Memory B cell (primary cell): ENCODE results near the gene BLOC1S1.
A peak's percentile ranks its signal among the peaks of the same experiment; 100 is the strongest.
"Not testable (repeated sequence)": the region's sequence is repeated elsewhere in the genome, so short reads cannot be mapped to it uniquely, and the experiment has no call there.

Experiments
- ATAC-seq: fragments of 150-1000 bp; cut with Tn5 transposase; 2 replicates; pipeline ENCODE4 v1.10.0; 2021; ENCODE audit warnings: low read depth, mild to moderate bottlenecking, moderate library complexity
- DNase-seq, 2 donors: peaks; one replicate each; pipeline ENCODE4 v3.0.0; 2022; ENCODE audit warnings: low spot score in 2 of 2
- H3K27ac Mint-ChIP-seq: one replicate; pipeline ENCODE4 v1.8.0; 2022; ENCODE audit warnings: mild to moderate bottlenecking, moderate library complexity, mixed read lengths
- H3K27me3 Mint-ChIP-seq: one replicate; pipeline ENCODE4 v1.8.0; 2022; ENCODE audit warnings: mixed read lengths
- H3K36me3 Mint-ChIP-seq: one replicate; pipeline ENCODE4 v1.8.0; 2022; ENCODE audit warnings: mild to moderate bottlenecking, mixed read lengths
- H3K4me1 Mint-ChIP-seq: one replicate; pipeline ENCODE4 v1.8.0; 2022; ENCODE audit warnings: mixed read lengths
- H3K4me3 Mint-ChIP-seq: one replicate; pipeline ENCODE4 v1.8.0; 2022; ENCODE audit warnings: mild to moderate bottlenecking, moderate library complexity, mixed read lengths
- H3K9me3 Mint-ChIP-seq: one replicate; pipeline ENCODE4 v1.8.0; 2022; ENCODE audit warnings: mixed read lengths

The BLOC1S1 gene

GRCh38 chr12:55745361-55746173 is 29.7 kb downstream of the BLOC1S1 start:
- ATAC-seq: no peak
- Mint-ChIP-seq H3K27me3 (peaks cover 2% of the 10 kb centered on the region), H3K4me1 (peaks cover 31% of the 10 kb centered on the region), H3K36me3 (peaks cover 2% of the 10 kb centered on the region), H3K27ac (peak overlapping the region; percentile 8), H3K9me3 (no peaks in the 10 kb centered on the region), H3K4me3 (peak overlapping the region; percentile 88)
- no peak for DNase-seq

- Mint-ChIP-seq H3K36me3 (peaks cover 2% of the 10 kb centered on the region), H3K4me1 (peaks cover 31% of the 10 kb centered on the region), H3K4me3 (peak overlapping the region; percentile 67), H3K27ac (peak overlapping the region; percentile 8), H3K9me3 (no peaks in the 10 kb centered on the region), H3K27me3 (peaks cover 2% of the 10 kb centered on the region)
- DNase-seq: no peak
- no peak for ATAC-seq
These were observed 30.5 kb downstream of the BLOC1S1 start for GRCh38 chr12:55746174-55746912.

GRCh38 chr12:55746913-55747231 is 31.0 kb downstream of the BLOC1S1 start:
- Mint-ChIP-seq H3K4me1 (peaks cover 31% of the 10 kb centered on the region), H3K4me3 (no peak overlapping the region), H3K27me3 (peaks cover 2% of the 10 kb centered on the region), H3K9me3 (no peaks in the 10 kb centered on the region), H3K27ac (peak overlapping the region; percentile 21), H3K36me3 (peaks cover 2% of the 10 kb centered on the region)
- ATAC-seq (no peak), DNase-seq (no peak)

- Mint-ChIP-seq H3K4me3 (no peak overlapping the region), H3K27ac (peak overlapping the region; percentile 75), H3K36me3 (peaks cover 4% of the 10 kb centered on the region), H3K9me3 (no peaks in the 10 kb centered on the region), H3K4me1 (peaks cover 22% of the 10 kb centered on the region), H3K27me3 (no peaks in the 10 kb centered on the region)
- no peak for DNase-seq
- no peak for ATAC-seq
These were observed 32.6 kb downstream of the BLOC1S1 start for GRCh38 chr12:55748230-55748993.

- peak overlapping the region; percentile 63 for H3K27ac Mint-ChIP-seq
- no peaks in the 10 kb centered on the region for H3K9me3 Mint-ChIP-seq
- no peaks in the 10 kb centered on the region for H3K27me3 Mint-ChIP-seq
- no peaks in the 10 kb centered on the region for H3K4me1 Mint-ChIP-seq
- peaks cover 19% of the 10 kb centered on the region for H3K36me3 Mint-ChIP-seq
- H3K4me3 Mint-ChIP-seq: no peak overlapping the region
- DNase-seq (no peak), ATAC-seq (no peak)
These were observed 39.4 kb downstream of the BLOC1S1 start for GRCh38 chr12:55755246-55755645.

- no peak for ATAC-seq
- peaks cover 24% of the 10 kb centered on the region for H3K36me3 Mint-ChIP-seq
- H3K27me3 Mint-ChIP-seq: no peaks in the 10 kb centered on the region
- H3K4me1 Mint-ChIP-seq: no peaks in the 10 kb centered on the region
- no peak overlapping the region for H3K27ac Mint-ChIP-seq
- no peak overlapping the region for H3K4me3 Mint-ChIP-seq
- H3K9me3 Mint-ChIP-seq: no peaks in the 10 kb centered on the region
- DNase-seq: no peak
These were observed 41.9 kb downstream of the BLOC1S1 start for GRCh38 chr12:55757701-55758100.

GRCh38 chr12:55758575-55758974 is 42.7 kb downstream of the BLOC1S1 start:
- H3K36me3 Mint-ChIP-seq: peaks cover 24% of the 10 kb centered on the region
- not testable (repeated sequence) for H3K27ac Mint-ChIP-seq

GRCh38 chr12:55760663-55761062 is 44.8 kb downstream of the BLOC1S1 start:
- Mint-ChIP-seq H3K36me3 (peaks cover 19% of the 10 kb centered on the region), H3K4me1 (no peaks in the 10 kb centered on the region), H3K27ac (peak overlapping the region; percentile 82), H3K9me3 (no peaks in the 10 kb centered on the region), H3K4me3 (no peak overlapping the region), H3K27me3 (no peaks in the 10 kb centered on the region)
- no peak for DNase-seq
- ATAC-seq: no peak

More at GRCh38 chr12:55758575-55758974, 42.7 kb downstream of the BLOC1S1 start:
- DNase-seq, H3K9me3 Mint-ChIP-seq, H3K4me3 Mint-ChIP-seq, ATAC-seq, H3K27me3 Mint-ChIP-seq, H3K4me1 Mint-ChIP-seq: not testable (repeated sequence)

GRCh38 chr12:55762646-55763045 is 46.8 kb downstream of the BLOC1S1 start:
- ATAC-seq (no peak), DNase-seq (no peak)
- H3K27ac Mint-ChIP-seq: no peak overlapping the region
- H3K4me1 Mint-ChIP-seq: no peaks in the 10 kb centered on the region
- H3K36me3 Mint-ChIP-seq: peaks cover 16% of the 10 kb centered on the region
- H3K27me3 Mint-ChIP-seq: no peaks in the 10 kb centered on the region
- H3K4me3 Mint-ChIP-seq: no peak overlapping the region
- no peaks in the 10 kb centered on the region for H3K9me3 Mint-ChIP-seq

GRCh38 chr12:55765736-55766290 is 50.0 kb downstream of the BLOC1S1 start:
- Mint-ChIP-seq H3K4me1 (peaks cover 3% of the 10 kb centered on the region), H3K27me3 (no peaks in the 10 kb centered on the region), H3K36me3 (peaks cover 15% of the 10 kb centered on the region), H3K9me3 (no peaks in the 10 kb centered on the region), H3K27ac (no peak overlapping the region), H3K4me3 (no peak overlapping the region)
- no peak for ATAC-seq
- no peak for DNase-seq

- ATAC-seq (no peak), DNase-seq (no peak)
- H3K36me3 Mint-ChIP-seq: peaks cover 14% of the 10 kb centered on the region
- H3K9me3 Mint-ChIP-seq: no peaks in the 10 kb centered on the region
- no peak overlapping the region for H3K4me3 Mint-ChIP-seq
- no peaks in the 10 kb centered on the region for H3K27me3 Mint-ChIP-seq
- H3K27ac Mint-ChIP-seq: no peak overlapping the region
- H3K4me1 Mint-ChIP-seq: peaks cover 3% of the 10 kb centered on the region
These were observed 51.3 kb downstream of the BLOC1S1 start for GRCh38 chr12:55767156-55767555.
